Activated CD8-positive, alpha-beta T cell treated with anti-CD3 and anti-CD28 coated beads for 36 hours (primary cell): ENCODE measurements around the gene GPR162. TPM values are rescaled to one million over a fixed set of nuclear protein-coding genes. Genes with fewer than 3 reads are reported as not detected.
A peak's percentile ranks its signal among the peaks of the same experiment; 100 is the strongest.
"Not testable (repeated sequence)": the region's sequence is repeated elsewhere in the genome, so short reads cannot be mapped to it uniquely, and the experiment has no call there.

Source experiments
- ATAC-seq: fragments of 200-7000 bp; cut with Tn5 transposase; one replicate; pipeline ENCODE4 v1.10.0; 2021; ENCODE audit warnings: mild to moderate bottlenecking, moderate library complexity
- CTCF ChIA-PET: fragments of 350-600 bp; sonication (Branson Sonifier 250); formaldehyde crosslinking; loops from one replicate; lab custom pipeline; 2021; ENCODE audit warnings: antibody characterized with exemption; lab: Charles Lee
- POLR2A ChIA-PET: fragments of 350-600 bp; sonication (Branson Sonifier 250); formaldehyde crosslinking; loops from one replicate; lab custom pipeline; 2021; ENCODE audit warnings: antibody characterized with exemption; lab: Charles Lee
- DNase-seq: peaks from one replicate; pipeline ENCODE4 v3.0.0-alpha.2; 2020
- H3K27ac Mint-ChIP-seq: one replicate; pipeline ENCODE4 v1.8.0; 2021; ENCODE audit warnings: mild to moderate bottlenecking, mixed read lengths
- H3K27me3 Mint-ChIP-seq: one replicate; pipeline ENCODE4 v1.8.0; 2021; ENCODE audit warnings: mixed read lengths
- H3K36me3 Mint-ChIP-seq: one replicate; pipeline ENCODE4 v1.8.0; 2021; ENCODE audit warnings: low read depth, mixed read lengths
- H3K4me1 Mint-ChIP-seq: one replicate; pipeline ENCODE4 v1.8.0; 2021; ENCODE audit warnings: low read depth, mixed read lengths
- H3K4me3 Mint-ChIP-seq: one replicate; pipeline ENCODE4 v1.8.0; 2021; ENCODE audit warnings: mild to moderate bottlenecking, moderate library complexity, mixed read lengths
- H3K9me3 Mint-ChIP-seq: one replicate; pipeline ENCODE4 v1.8.0; 2021; ENCODE audit warnings: mixed read lengths
- CTCF ChIP-seq: fragments of 200-600 bp; IDR thresholded peaks from one replicate; pipeline ENCODE4 v1.8.0; 2022; ENCODE audit warnings: antibody characterized with exemption, mild to moderate bottlenecking
- intact Hi-C: fragments of 100-400 bp; cut with micrococcal nuclease; formaldehyde crosslinking; loops from one replicate; pipeline ENCODE4 v1.10.0; 2022
- total RNA-seq, 2 experiments: library from RNA; stranded (reverse); gene quantifications; one replicate each; pipeline ENCODE4 v1.2.3, GENCODE V29; 2021

GPR162 gene
- total RNA-seq, 2 experiments from 2014 or later: 2.0 to 2.1 TPM

DNA sequence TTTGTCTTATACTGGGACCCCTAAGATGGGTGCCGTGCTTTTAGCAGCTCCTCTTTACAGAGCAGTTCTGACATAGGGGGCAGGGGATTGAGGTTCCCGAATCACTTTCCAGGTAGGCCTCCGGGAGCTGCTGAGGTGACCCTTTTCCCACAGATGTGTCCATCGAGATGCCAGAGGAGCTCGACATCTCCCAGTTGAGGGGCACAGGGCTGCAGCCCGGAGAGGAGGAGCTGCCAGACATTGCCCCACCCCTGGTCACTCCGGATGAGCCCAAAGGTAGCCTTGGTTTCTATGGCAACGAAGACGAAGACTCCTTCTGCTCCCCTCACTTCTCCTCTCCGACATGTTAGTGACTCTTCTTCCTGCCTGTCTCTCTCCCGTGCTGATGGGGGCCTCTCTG, 41.4 kb downstream of the GPR162 start:
- no peak for ATAC-seq
- TF ChIP-seq CTCF: no peak
- Mint-ChIP-seq H3K36me3 (peaks cover 60% of the 10 kb centered on the region), H3K27ac (no peak overlapping the region), H3K4me3 (no peak overlapping the region), H3K9me3 (no peaks in the 10 kb centered on the region), H3K27me3 (no peaks in the 10 kb centered on the region), H3K4me1 (peaks cover 18% of the 10 kb centered on the region)
- intact Hi-C loops: no loop called here
- POLR2A ChIA-PET: interaction anchor here (0.7 to 13.0 kb wide), 3 partner anchors 10 to 102 kb away, joined by 3 to 218 read pairs (median 9); partner anchors contain the start of genes CDCA3, SPSB2 and USP5
- CTCF ChIA-PET: interaction anchor here (1.0 to 1.2 kb wide), 2 partner anchors 9 to 11 kb away, joined by 3 read pairs; partner anchors contain the start of gene USP5
- no peak for DNase-seq

GRCh38 chr12:6863586-6864321, 42.1 kb downstream of the GPR162 start:
- H3K36me3 Mint-ChIP-seq: peaks cover 64% of the 10 kb centered on the region
- intact Hi-C loops: no loop called here
- no peak overlapping the region for H3K4me3 Mint-ChIP-seq
- no peak for TF ChIP-seq CTCF
- H3K4me1 Mint-ChIP-seq: peaks cover 20% of the 10 kb centered on the region
- no peak overlapping the region for H3K27ac Mint-ChIP-seq
- no peaks in the 10 kb centered on the region for H3K9me3 Mint-ChIP-seq
- ChIA-PET POLR2A (interaction anchor here (0.7 to 13.0 kb wide), 4 partner anchors 9 to 103 kb away, joined by 3 to 218 read pairs (median 6); partner anchors contain the start of genes C12orf57, CDCA3, RNU7-1 and SPSB2), CTCF (interaction anchor here (1.0 to 9.5 kb wide), 2 partner anchors 10 to 11 kb away, joined by 3 to 124 read pairs; partner anchors contain the start of genes CDCA3 and USP5)
- DNase-seq (no peak), ATAC-seq (no peak)
- H3K27me3 Mint-ChIP-seq: no peaks in the 10 kb centered on the region

DNA sequence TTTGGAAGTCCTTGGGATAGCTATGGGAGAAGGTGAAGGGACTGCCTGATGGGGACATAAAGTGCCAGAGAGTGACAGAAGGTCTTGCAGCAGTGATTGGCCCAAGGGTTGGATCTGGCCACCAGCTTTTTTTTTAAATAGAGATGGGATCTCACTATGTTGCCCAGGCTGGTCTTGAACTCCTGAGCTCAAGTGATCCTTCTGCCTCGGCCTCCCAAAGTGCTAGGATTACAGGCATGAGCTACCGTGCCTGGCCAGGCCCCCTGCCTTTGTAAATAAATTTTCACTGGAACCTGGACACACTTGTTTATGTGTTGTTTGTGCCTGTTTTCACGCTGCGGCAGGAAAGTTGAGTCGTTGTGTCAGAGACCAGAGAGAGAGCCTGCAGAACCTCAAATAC, 43.7 kb downstream of the GPR162 start:
- ATAC-seq, DNase-seq, H3K27me3 Mint-ChIP-seq, intact Hi-C loops, H3K9me3 Mint-ChIP-seq, H3K4me3 Mint-ChIP-seq: not testable (repeated sequence)
- Mint-ChIP-seq H3K4me1 (peaks cover 35% of the 10 kb centered on the region), H3K27ac (peak overlapping the region; percentile 23), H3K36me3 (peaks cover 69% of the 10 kb centered on the region)
- ChIA-PET CTCF (interaction anchor here (0.7 to 9.5 kb wide), 6 partner anchors 7 to 99 kb away, joined by 3 to 124 read pairs (median 4); partner anchors contain the start of genes CDCA3, PTMS, SPSB2 and USP5), POLR2A (interaction anchor here (0.8 to 13.0 kb wide), 4 partner anchors 9 to 26 kb away, joined by 3 to 218 read pairs (median 4); partner anchors contain the start of genes CDCA3 and USP5)

DNA sequence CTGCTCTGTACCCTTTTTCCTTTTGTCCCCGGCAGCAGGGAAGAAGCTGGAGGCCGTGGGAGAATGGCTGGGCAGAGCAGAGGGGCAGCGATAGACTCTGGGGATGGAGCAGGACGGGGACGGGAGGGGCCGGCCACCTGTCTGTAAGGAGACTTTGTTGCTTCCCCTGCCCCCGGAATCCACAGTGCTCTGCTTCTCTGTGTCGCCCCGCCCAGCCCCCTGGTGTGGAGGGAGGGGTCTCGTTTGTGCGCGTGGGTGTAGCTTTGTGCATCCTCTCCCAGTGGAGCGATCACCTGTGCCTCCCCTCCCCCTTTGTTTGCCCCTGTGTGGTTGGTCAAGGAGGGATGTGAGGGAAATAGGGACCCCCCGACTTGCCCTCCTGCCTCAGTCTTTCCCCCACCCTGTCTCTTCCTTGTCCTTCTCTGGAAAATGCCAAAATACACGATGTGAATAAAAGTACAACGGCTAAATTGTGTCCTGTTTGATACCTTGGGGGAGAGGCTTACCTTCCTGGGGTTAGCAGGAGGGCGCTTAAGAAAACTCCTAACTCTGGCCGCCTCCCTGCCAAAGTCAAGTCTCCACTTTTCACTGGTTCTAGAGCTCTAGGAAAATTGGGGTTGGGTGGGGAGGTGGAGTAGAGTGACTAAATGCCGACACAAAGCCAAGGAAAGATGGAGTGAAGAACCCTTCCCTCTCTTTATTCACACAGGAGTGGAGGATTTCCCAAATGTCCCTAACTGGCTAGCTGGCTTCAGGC, 44.7 kb downstream of the GPR162 start:
- Mint-ChIP-seq H3K4me1 (peaks cover 45% of the 10 kb centered on the region), H3K9me3 (no peaks in the 10 kb centered on the region), H3K4me3 (peak overlapping the region; percentile 91), H3K27me3 (no peaks in the 10 kb centered on the region), H3K36me3 (peaks cover 69% of the 10 kb centered on the region), H3K27ac (peak overlapping the region; percentile 97)
- peak; percentile 63 for DNase-seq
- TF ChIP-seq CTCF: no peak
- no peak for ATAC-seq
- POLR2A ChIA-PET: interaction anchor here (0.6 to 13.0 kb wide), 22 partner anchors 8 to 261 kb away, joined by 3 to 218 read pairs (median 4); partner anchors contain the start of genes C12orf57, CDCA3, GNB3 and MLF2
- CTCF ChIA-PET: interaction anchor here (1.0 to 9.5 kb wide), 6 partner anchors 12 to 100 kb away, joined by 3 to 124 read pairs (median 6); partner anchors contain the start of genes CDCA3, PTMS and USP5
- intact Hi-C loops: no loop called here

- H3K27ac Mint-ChIP-seq: peak overlapping the region; percentile 97
These were observed 45.3 kb downstream of the GPR162 start for GRCh38 chr12:6866920-6867412.

More at GRCh38 chr12:6866920-6867412, 45.3 kb downstream of the GPR162 start:
- POLR2A ChIA-PET: interaction anchor here (0.6 to 13.0 kb wide), 28 partner anchors 8 to 333 kb away, joined by 3 to 218 read pairs (median 4); partner anchors contain the start of genes C12orf57, CDCA3, GAPDH and GNB3
- ATAC-seq (peak; percentile 6), DNase-seq (no peak)
- CTCF ChIA-PET: interaction anchor here (1.3 to 9.5 kb wide), 7 partner anchors 12 to 114 kb away, joined by 3 to 124 read pairs (median 6); partner anchors contain the start of genes CDCA3, MLF2, PTMS and USP5
- H3K36me3 Mint-ChIP-seq: peaks cover 72% of the 10 kb centered on the region
- H3K9me3 Mint-ChIP-seq: no peaks in the 10 kb centered on the region
- TF ChIP-seq CTCF: no peak
- no peaks in the 10 kb centered on the region for H3K27me3 Mint-ChIP-seq
- intact Hi-C loops: no loop called here
- peaks cover 51% of the 10 kb centered on the region for H3K4me1 Mint-ChIP-seq
- H3K4me3 Mint-ChIP-seq: peak overlapping the region; percentile 91
